Heart left ventricle (tissue), 13 donors: ENCODE data around the gene SRSF5.

ENCODE experiments used
- POLR2A ChIP-seq, 2 donors: fragments of 450-650 bp; IDR thresholded peaks; one replicate each; pipeline ENCODE4 v1.6.1; 2017; ENCODE audit warnings: antibody characterized with exemption in 2 of 2, mild to moderate bottlenecking in 2 of 2, moderate library complexity in 2 of 2
- TF ChIP-seq, protein P1 (sequence below), 12 donors: fragments of 200-600 bp; sonication (generic) in 4 of 12; IDR thresholded peaks; one replicate each; pipeline versions ENCODE4 v1.5.0 to v1.8.0; 2018 to 2022; ENCODE audit warnings: antibody characterized with exemption in 12 of 12, mild to moderate bottlenecking in 5 of 12
- donor health status: ischemic (EF 13 %, LVEDD 7.1; RV severe dilation, severe dysfunction).
- donor health status: DM: no; HTN: yes; CAD: no.
- donor health status: DM: no; HTN: no; CAD: no.
- donor health status: ischemic (EF 25% LVEDD 6.9; RV normal size, moderate dysfunction).
- donor health status: ischemic (EF 25% LVEDD 5.7; RV mildly dilated, moderate dysfunction).
- donor health status: ischemic (EF 35%, LVEDD 5.7; RV mildly dilated, moderate dysfunction).
- donor health status: nonischemic (EF 11% LVEDD 7.7; RV severe dilation, severe dysfunction).
- donor health status: DM: yes; HTN: yes; CAD: no.
- donor health status: PGD.
- donor health status: ischemic (EF 29% LVEDD 5.4; RV normal size, mild dysfunction).
- donor health status: nonischemic (EF 23%, LVEDD 6.1; RV moderate dilation, normal function).

DNA sequence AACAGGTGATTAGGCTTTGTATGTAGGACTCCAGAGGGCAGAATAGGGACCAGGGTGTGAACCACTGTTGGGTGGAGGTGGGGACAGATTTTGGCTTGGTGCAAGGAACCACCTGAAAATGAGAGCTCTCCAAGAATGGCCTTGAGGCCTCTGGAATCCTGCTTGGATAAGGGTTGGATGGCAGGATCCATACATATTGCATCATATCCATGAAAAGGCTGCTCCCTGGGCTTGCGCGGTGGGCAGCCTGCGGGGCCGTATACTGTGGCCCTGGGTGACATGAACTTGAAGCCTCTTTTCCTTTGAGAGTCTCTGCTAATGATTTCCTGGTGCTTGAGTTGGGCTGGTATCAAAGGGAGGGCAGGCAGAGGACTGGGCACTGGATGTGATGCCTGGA is 31.4 kb downstream of the SRSF5 start:
- TF ChIP-seq POLR2A (IDR thresholded peaks at IDR 0.05), result no peak
- TF ChIP-seq, protein P1, sequence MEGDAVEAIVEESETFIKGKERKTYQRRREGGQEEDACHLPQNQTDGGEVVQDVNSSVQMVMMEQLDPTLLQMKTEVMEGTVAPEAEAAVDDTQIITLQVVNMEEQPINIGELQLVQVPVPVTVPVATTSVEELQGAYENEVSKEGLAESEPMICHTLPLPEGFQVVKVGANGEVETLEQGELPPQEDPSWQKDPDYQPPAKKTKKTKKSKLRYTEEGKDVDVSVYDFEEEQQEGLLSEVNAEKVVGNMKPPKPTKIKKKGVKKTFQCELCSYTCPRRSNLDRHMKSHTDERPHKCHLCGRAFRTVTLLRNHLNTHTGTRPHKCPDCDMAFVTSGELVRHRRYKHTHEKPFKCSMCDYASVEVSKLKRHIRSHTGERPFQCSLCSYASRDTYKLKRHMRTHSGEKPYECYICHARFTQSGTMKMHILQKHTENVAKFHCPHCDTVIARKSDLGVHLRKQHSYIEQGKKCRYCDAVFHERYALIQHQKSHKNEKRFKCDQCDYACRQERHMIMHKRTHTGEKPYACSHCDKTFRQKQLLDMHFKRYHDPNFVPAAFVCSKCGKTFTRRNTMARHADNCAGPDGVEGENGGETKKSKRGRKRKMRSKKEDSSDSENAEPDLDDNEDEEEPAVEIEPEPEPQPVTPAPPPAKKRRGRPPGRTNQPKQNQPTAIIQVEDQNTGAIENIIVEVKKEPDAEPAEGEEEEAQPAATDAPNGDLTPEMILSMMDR (IDR thresholded peaks at IDR 0.05), result no peak
